Fibroblast of villous mesenchyme (primary cell): ENCODE results near the gene SPTBN5. TPM values are rescaled to one million over a fixed set of nuclear protein-coding genes. Genes with fewer than 3 reads are reported as not detected.

Source experiments
- DNase-seq: peaks from one replicate; pipeline ENCODE4 v3.0.0-alpha.2; 2010; ENCODE audit warnings: low read depth
- H3K4me3 ChIP-seq: 2 replicates; pipeline ENCODE4 v1.5.1; 2011; ENCODE audit warnings: low read depth, mild to moderate bottlenecking, low read length
- CTCF ChIP-seq: IDR thresholded peaks from 2 replicates; pipeline ENCODE4 v1.5.1; 2012; ENCODE audit warnings: low read depth, mild to moderate bottlenecking, low read length; ENCODE audit not compliant: insufficient read depth
- total RNA-seq: library from RNA; depleted of rRNA; stranded (reverse); fragments of >200 nt; gene quantifications from 2 replicates; pipeline ENCODE4 v1.2.3, GENCODE V29; 2012

The SPTBN5 gene
- total RNA-seq, 1 donor = 0.43 TPM

GRCh38 chr15:41892621-41893421 lies 1.0 kb downstream of the SPTBN5 start:
- DNase-seq = no peak
- H3K4me3 ChIP-seq = no peak overlapping the region
- no peak for TF ChIP-seq CTCF

GRCh38 chr15:41891946-41892345 lies 1.9 kb downstream of the SPTBN5 start:
- no peak overlapping the region for H3K4me3 ChIP-seq
- no peak for DNase-seq
- no peak for TF ChIP-seq CTCF

GRCh38 chr15:41891226-41891625 lies 2.6 kb downstream of the SPTBN5 start:
- H3K4me3 ChIP-seq = no peak overlapping the region
- no peak for TF ChIP-seq CTCF
- DNase-seq = no peak

- no peak overlapping the region for H3K4me3 ChIP-seq
- DNase-seq = no peak
- no peak for TF ChIP-seq CTCF
These were observed 3.7 kb downstream of the SPTBN5 start for GRCh38 chr15:41890050-41890690.

- DNase-seq = no peak
- no peak overlapping the region for H3K4me3 ChIP-seq
- no peak for TF ChIP-seq CTCF
These were observed 5.1 kb downstream of the SPTBN5 start for GRCh38 chr15:41888662-41889253.

- H3K4me3 ChIP-seq = no peak overlapping the region
- DNase-seq = no peak
- TF ChIP-seq CTCF = no peak
These were observed 6.0 kb downstream of the SPTBN5 start for GRCh38 chr15:41887893-41888292.
